NCI-H82 treated with DMSO at 0.1 percent for 48 hours (cell line): Measurements from ENCODE around the gene TPK1.
A peak's percentile ranks its signal among the peaks of the same experiment; 100 is the strongest.
"Not testable (repeated sequence)": the region's sequence is repeated elsewhere in the genome, so short reads cannot be mapped to it uniquely, and the experiment has no call there.

Source experiments
- DNase-seq: peaks from one replicate; lab custom pipeline; 2025; ENCODE audit not compliant: unreplicated experiment; lab: John Stamatoyannopoulos, UW

Gene TPK1

GRCh38 chr7:144641389-144642044 lies 194.3 kb downstream of the TPK1 start:
- DNase-seq = no peak

GRCh38 chr7:144632724-144633123 lies 203.1 kb downstream of the TPK1 start:
- no peak for DNase-seq

GRCh38 chr7:144629598-144629997 lies 206.3 kb downstream of the TPK1 start:
- DNase-seq = no peak

DNA sequence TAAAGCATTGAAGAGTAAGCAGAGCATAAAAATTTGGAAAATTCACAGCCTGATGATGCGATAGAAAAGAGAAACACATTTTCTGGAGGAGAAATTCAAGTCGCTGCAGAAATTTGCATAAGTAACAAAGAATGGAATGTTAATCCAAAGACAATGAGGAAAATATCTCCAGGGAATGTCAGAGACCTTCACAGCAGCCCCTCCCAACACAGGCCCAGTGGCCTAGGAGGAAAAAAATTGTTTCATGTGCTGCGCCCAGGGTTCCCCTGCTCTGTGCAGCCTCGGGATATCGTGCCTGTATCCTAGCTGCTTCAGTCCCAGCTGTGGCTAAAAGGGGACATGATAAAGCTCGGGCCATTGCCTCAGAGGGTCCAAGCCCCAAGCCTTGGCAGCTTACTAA lies 206.8 kb downstream of the TPK1 start:
- DNase-seq = no peak

- no peak for DNase-seq
Observed at GRCh38 chr7:144628176-144628575, 207.7 kb downstream of the TPK1 start.

DNA sequence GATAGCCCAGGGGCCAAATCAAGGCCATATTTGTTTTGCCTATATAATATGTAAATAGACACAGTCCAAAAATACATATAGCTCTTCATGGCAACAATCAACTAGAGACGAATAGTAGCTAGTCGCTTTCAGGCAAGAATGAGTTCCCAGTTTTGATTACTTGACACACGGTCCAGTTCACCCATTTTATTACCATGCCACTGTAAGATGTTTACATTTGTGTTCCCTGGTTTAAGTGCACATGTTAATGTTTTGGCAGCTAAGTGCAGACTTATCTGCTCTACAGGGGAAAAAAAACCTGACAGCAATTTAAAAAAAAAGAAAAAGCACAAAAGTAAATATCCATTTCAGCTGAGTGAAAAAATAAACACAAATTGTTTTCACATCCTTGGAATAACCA lies 213.1 kb downstream of the TPK1 start:
- no peak for DNase-seq

DNA sequence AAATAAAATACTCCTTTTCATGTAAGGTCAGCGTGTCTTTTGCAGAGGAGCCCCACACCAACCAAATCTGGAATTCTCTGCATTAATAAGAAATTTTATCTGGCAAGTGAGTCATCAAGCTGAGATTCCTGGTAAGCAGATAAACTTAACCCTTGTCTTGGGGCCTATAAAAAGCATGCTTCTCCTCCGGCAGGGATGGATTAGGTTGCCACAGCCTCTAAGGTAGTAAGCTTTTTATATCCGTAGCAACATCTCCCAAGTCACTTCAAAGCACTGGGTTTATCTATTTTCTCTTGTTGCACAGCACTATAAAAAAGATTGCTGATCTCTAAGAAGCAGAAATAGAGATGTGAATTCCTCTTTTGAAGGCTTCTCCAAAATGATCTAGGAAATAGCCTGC lies 229.6 kb downstream of the TPK1 start:
- DNase-seq = peak; percentile 32

DNA sequence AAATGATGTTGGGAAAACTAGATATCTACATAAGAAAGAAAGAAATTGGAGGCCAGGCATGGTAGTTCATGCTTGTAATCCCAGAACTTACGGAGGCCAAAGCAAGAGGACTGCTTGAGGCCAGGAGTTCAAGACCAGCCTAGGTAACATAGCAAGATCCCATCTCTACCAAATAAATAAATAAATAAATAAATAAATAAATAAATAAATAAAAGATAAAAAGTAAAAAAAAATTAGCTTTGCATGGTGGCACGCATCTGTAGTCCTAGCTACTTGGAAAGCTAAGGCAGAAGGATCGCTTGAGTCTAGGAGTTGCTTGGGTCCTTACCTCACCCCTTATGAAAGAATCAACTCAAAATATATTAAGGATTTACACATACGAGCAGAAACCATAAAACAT lies 238.9 kb downstream of the TPK1 start:
- no peak for DNase-seq

GRCh38 chr7:144594580-144594979 lies 241.3 kb downstream of the TPK1 start:
- no peak for DNase-seq

GRCh38 chr7:144588559-144589051 lies 247.2 kb downstream of the TPK1 start:
- DNase-seq = no peak

GRCh38 chr7:144587701-144588100 lies 248.2 kb downstream of the TPK1 start:
- no peak for DNase-seq

- no peak for DNase-seq
Observed at GRCh38 chr7:144584726-144585125, 251.1 kb downstream of the TPK1 start.

- DNase-seq = no peak
Observed at GRCh38 chr7:144579687-144580086, 256.2 kb downstream of the TPK1 start.

DNA sequence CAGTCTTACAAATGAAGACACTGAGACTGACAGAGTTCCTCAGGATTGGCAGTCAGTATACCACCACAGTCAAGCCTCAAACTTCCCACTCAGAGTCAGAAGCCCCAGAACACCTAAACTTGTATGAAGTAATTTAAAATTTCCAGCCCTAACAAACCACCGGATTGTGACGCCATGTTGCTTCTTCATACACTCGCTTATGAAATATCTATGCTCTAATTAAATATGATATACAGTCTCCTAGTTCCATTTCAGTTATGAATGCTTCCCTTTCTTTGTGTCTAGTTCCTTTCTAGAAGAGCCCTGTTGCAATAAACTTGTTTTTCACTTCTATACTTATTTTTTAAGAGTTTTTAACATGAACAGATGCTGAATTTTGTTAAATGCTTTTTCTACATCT lies 260.4 kb downstream of the TPK1 start:
- no peak for DNase-seq

DNA sequence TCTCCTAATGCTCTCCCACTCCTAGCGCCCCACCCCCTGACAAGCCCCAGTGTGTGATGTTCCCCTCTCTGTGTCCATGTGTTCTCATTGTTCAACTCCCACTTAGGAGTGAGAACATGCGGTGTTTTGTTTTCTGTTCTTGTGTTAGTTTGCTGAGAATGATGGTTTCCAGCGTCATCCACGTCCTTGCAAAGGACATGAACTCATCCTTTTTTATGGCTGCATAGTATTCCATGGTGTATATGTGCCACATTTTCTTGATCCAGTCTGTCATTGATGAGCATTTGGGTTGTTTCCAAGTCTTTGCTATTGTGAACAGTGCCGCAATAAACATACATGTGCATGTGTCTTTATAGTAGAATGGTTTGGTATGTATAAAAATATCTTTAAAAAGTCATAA lies 261.1 kb downstream of the TPK1 start:
- not testable (repeated sequence) for DNase-seq

GRCh38 chr7:144568233-144568632 lies 267.6 kb downstream of the TPK1 start:
- DNase-seq = no peak

DNA sequence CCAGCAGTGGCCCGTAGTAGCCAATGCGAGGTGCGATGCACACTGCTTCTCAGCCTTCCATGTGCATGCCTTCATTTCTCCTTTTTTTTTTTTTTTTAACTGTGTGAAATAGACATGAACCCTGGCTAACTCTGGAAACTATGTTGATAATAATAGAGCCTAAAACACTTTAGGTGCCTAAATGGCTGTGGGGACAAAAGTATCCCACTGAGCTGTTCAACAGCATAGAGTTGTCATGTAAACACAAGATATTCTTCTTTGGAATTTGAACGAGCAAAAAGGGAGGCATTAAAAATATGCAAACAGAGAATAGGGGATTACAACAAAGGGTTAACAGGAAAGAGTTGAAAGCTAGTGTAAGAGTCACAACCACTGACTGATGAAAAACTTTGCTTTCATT lies 270.3 kb downstream of the TPK1 start:
- no peak for DNase-seq

- DNase-seq = no peak
Observed at GRCh38 chr7:144549861-144550260, 286.0 kb downstream of the TPK1 start.

GRCh38 chr7:144548556-144548955 lies 287.3 kb downstream of the TPK1 start:
- no peak for DNase-seq

DNA sequence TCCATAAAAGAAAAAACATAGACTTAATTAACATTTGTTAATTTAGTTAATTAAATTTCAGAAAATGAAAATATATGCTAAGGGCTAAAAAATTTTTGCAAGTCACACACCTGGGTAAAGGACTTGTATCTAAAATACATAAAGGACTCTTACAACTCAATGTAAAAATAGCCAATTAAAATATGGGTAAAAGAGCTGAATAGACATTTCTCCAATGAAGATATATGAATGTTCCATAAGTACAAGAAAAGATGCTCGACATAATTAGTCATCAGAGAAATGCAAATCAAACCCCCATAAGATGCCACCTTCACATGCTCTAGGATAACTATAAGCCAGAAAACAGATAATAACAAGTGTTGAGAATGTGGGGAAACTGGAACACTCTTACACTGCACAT lies 288.0 kb downstream of the TPK1 start:
- no peak for DNase-seq

DNA sequence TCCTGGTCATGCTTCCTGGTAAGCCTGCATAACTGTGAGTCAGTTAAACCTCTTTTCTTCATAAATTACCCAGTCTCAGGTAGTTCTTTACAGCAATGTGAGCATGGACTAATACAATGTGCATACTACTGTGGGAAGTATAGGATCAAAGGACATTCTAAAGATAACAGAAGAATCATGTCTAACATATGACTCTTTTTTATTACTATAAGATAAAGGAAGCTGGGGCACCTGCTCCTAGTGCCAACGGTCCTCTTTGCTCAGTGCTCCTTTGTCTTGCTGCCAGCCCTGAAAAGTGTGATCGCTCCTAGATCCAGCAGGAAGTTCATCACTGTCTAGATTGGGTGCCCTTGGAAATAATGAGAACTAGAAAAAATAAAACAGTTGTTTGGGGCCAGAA lies 289.1 kb downstream of the TPK1 start:
- no peak for DNase-seq

DNA sequence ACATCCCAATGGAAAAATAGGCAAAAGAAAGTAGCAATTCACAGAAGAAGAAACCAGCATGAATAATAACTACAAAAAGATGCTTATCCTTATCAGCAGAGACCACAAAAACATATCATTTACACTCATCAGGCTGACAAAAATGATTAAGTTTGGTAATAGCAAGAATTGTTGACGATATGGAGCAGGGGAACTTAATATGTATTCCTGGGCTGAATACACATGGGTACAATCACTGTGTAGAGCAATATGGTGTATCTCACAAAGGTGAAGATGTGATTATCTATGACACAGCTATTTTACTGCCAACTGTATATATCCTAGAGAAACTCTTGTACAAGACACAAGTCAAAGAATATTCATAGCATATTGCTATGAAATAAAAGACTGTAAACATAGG lies 290.5 kb downstream of the TPK1 start:
- DNase-seq = no peak

DNA sequence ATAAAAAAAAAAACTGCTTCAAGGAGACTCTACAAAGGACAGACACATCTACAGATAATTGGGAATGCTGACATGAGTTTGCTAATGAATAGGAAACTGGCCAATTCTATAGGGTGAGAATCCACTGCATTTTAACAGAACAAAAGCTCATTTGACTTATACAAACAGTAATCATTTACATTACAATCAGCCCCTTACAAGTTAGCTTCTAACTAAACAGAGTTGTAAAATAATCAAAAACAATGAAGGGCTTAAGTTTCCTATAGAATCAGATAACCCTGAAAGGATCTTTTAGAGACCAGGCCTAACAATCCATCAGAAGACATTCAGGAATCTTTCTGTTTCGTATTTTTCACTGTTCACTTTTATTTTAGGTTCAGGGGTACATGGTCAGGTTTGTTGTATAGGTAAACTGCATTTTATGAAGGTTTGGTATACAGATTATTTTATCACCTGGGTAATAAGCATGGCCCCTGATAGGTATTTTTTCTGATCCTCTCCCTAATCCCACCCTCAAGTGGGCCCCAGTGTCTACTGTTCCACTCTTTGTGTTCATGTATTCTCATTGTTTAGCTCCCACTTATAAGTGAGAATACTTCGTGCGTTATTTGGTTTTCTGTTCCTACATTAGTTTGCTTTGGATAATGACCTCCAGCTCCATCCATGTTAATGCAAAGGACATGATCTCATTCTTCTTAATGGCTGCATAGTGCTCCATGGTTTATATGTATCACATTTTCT lies 301.0 kb downstream of the TPK1 start:
- DNase-seq = no peak
